PC-3 (cell line): ENCODE results near the gene LAIR2. TPM values are rescaled to one million over a fixed set of nuclear protein-coding genes. Genes with fewer than 3 reads are reported as not detected.

Source experiments
- ATAC-seq: fragments of 200-7000 bp; cut with Tn5 transposase; 2 replicates; pipeline ENCODE4 v1.9.1; 2020; ENCODE audit warnings: mild to moderate bottlenecking, moderate library complexity
- BruUV-seq: library from RNA; stranded (reverse); fragments of 400-500 nt; replicated peaks from 2 replicates; lab custom pipeline; 2021; lab: Mats Ljungman, UMichigan
- CTCF ChIA-PET: fragments of 300-600 bp; sonication (Branson Sonifier 250); formaldehyde crosslinking; loops from one replicate; lab custom pipeline; 2022; ENCODE audit warnings: antibody characterized with exemption; lab: Charles Lee
- POLR2A ChIA-PET: fragments of 300-600 bp; sonication (Branson Sonifier 250); formaldehyde crosslinking; loops from one replicate; lab custom pipeline; 2022; ENCODE audit warnings: antibody characterized with exemption; ENCODE audit not compliant: unreplicated experiment; lab: Charles Lee
- DNase-seq: peaks from one replicate; pipeline ENCODE4 v3.0.0-alpha.2; 2015
- H2AFZ ChIP-seq: fragments of 300-600 bp; sonication (generic); 2 replicates; pipeline ENCODE4 v1.6.0; 2016; ENCODE audit warnings: antibody characterized with exemption, low read length
- H3F3A ChIP-seq: fragments of 300-600 bp; sonication (generic); one replicate; pipeline ENCODE4 v1.6.0; 2017; ENCODE audit warnings: antibody characterized with exemption, low read length, control low read depth, mild to moderate bottlenecking; ENCODE audit not compliant: unreplicated experiment
- H3K27ac ChIP-seq: fragments of 300-600 bp; sonication (generic); 2 replicates; pipeline ENCODE4 v1.5.1; 2016; ENCODE audit warnings: mild to moderate bottlenecking, low read length
- H3K27me3 ChIP-seq: fragments of 300-600 bp; sonication (generic); 2 replicates; pipeline ENCODE4 v1.6.1; 2016; ENCODE audit warnings: low read length, mixed read lengths
- H3K36me3 ChIP-seq: fragments of 300-600 bp; sonication (generic); 2 replicates; pipeline ENCODE4 v1.6.1; 2016; ENCODE audit warnings: low read depth, mixed run types, low read length, mixed read lengths
- H3K4me1 ChIP-seq: fragments of 300-600 bp; sonication (generic); 2 replicates; pipeline ENCODE4 v1.5.1; 2016; ENCODE audit warnings: low read length; ENCODE audit not compliant: insufficient read depth
- H3K4me2 ChIP-seq: fragments of 300-600 bp; sonication (generic); 2 replicates; pipeline ENCODE4 v1.6.0; 2016; ENCODE audit warnings: low read length
- H3K4me3 ChIP-seq: fragments of 300-600 bp; sonication (generic); 2 replicates; pipeline ENCODE4 v1.5.1; 2016; ENCODE audit warnings: mild to moderate bottlenecking, low read length, mixed read lengths
- H3K79me2 ChIP-seq: fragments of 300-600 bp; sonication (generic); 2 replicates; pipeline ENCODE4 v1.6.1; 2017; ENCODE audit warnings: low read length, mixed read lengths
- H3K9ac ChIP-seq: fragments of 300-600 bp; sonication (generic); 2 replicates; pipeline ENCODE4 v1.6.0; 2016; ENCODE audit warnings: mild to moderate bottlenecking, low read length
- H3K9me2 ChIP-seq: fragments of 300-600 bp; sonication (generic); replicated peaks from 2 replicates; pipeline ENCODE4 v1.6.1; 2016; ENCODE audit warnings: mixed run types, low read length, mixed read lengths
- H3K9me3 ChIP-seq: fragments of 300-600 bp; sonication (generic); 2 replicates; pipeline ENCODE4 v1.6.1; 2016; ENCODE audit warnings: low read length, mixed read lengths
- H4K20me1 ChIP-seq: fragments of 300-600 bp; sonication (generic); 2 replicates; pipeline ENCODE4 v1.6.1; 2016; ENCODE audit warnings: low read length, mixed read lengths
- EZH2 ChIP-seq: fragments of 300-600 bp; sonication (generic); IDR thresholded peaks from one replicate; pipeline ENCODE4 v1.6.1; 2017; ENCODE audit warnings: antibody characterized with exemption, mild to moderate bottlenecking, low read length; ENCODE audit not compliant: unreplicated experiment
- EZH2phosphoT487 ChIP-seq: fragments of 300-600 bp; sonication (generic); IDR thresholded peaks from 2 replicates; pipeline ENCODE4 v1.6.1; 2018; ENCODE audit warnings: mild to moderate bottlenecking, antibody characterized with exemption, low read length, borderline replicate concordance
- intact Hi-C: fragments of 100-400 bp; cut with micrococcal nuclease; formaldehyde crosslinking; loops from 2 replicates; pipeline ENCODE4 v1.9.0; 2023
- total RNA-seq: library from RNA; depleted of rRNA; stranded (reverse); fragments of >200 nt; gene quantifications from 2 replicates; pipeline ENCODE4 v1.2.3, GENCODE V29; 2014; rRNA removed
- TF ChIP-seq, protein P1 (sequence below): fragments of 300-600 bp; sonication (generic); conservative IDR thresholded peaks from 2 replicates; pipeline ENCODE4 v1.5.1; 2017; ENCODE audit warnings: antibody characterized with exemption, low read depth, mild to moderate bottlenecking, low read length

Gene LAIR2
- total RNA-seq, 1 experiment from 2014 or later, result not detected

DNA sequence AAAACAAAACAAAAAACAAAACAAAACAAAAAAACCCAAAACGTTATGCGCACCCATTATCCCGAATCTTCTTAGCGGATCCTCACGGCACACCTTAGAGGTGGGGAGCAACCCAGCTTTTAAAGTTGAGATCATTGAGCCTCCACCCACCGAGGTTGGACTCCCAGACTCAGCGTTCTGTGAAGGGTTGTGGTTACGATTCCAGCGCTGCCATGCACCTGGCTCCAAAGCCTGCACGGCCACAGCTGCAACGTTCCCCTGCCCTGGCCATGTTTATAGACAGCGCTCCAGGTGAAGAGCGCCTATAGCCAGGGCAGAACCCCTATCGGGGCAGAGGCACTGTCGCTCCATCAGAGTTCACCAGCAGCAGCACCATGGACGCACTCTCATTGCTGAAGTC lies 52.3 kb downstream of the LAIR2 start:
- ATAC-seq, result no peak

DNA sequence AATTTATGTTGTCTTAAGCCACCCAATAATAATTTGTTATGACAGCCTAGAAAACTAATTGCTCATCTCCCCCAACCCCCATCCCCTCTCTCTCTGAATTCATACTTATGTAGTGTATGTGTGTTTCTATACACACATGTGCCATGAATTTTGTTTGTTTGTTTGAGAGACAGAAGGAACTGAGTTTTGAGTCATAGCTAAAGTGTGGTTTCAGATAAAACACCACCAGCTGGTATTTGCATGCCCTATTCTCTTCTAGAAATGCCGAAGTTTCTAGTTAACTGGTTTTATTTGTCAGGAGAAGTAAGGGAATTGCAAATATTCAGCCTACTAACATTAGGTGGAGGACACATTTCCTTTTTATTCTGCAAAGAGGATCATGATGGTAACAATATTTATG lies 53.6 kb downstream of the LAIR2 start:
- Histone ChIP-seq H3K9me3 (no peaks in the 10 kb centered on the region), H3K36me3 (no peaks in the 10 kb centered on the region), H3K4me2 (no peak overlapping the region), H3K27ac (no peak overlapping the region), H2AFZ (no peak overlapping the region), H3K9ac (no peak overlapping the region), H3K4me3 (no peak overlapping the region), H3F3A (no peaks in the 10 kb centered on the region), H3K27me3 (peaks cover 48% of the 10 kb centered on the region), H3K4me1 (no peaks in the 10 kb centered on the region; the same call in 1 of the 2 replicates), H3K9me2 (no peaks in the 10 kb centered on the region), H4K20me1 (no peaks in the 10 kb centered on the region), H3K79me2 (no peaks in the 10 kb centered on the region)
- ATAC-seq (no peak), DNase-seq (no peak)
- BruUV-seq, result no TSS peak
- intact Hi-C loops, result no loop called here
- ChIA-PET POLR2A (no interaction called here), CTCF (no interaction called here)
- TF ChIP-seq, protein P1, sequence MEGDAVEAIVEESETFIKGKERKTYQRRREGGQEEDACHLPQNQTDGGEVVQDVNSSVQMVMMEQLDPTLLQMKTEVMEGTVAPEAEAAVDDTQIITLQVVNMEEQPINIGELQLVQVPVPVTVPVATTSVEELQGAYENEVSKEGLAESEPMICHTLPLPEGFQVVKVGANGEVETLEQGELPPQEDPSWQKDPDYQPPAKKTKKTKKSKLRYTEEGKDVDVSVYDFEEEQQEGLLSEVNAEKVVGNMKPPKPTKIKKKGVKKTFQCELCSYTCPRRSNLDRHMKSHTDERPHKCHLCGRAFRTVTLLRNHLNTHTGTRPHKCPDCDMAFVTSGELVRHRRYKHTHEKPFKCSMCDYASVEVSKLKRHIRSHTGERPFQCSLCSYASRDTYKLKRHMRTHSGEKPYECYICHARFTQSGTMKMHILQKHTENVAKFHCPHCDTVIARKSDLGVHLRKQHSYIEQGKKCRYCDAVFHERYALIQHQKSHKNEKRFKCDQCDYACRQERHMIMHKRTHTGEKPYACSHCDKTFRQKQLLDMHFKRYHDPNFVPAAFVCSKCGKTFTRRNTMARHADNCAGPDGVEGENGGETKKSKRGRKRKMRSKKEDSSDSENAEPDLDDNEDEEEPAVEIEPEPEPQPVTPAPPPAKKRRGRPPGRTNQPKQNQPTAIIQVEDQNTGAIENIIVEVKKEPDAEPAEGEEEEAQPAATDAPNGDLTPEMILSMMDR, result no peak
- no peak for TF ChIP-seq EZH2phosphoT487
- no peak for TF ChIP-seq EZH2

More for the DNA sequence above, 52.3 kb downstream of the LAIR2 start:
- H3K9ac ChIP-seq, result no peak overlapping the region
- H3K79me2 ChIP-seq, result no peaks in the 10 kb centered on the region
- no peaks in the 10 kb centered on the region for H3K4me1 ChIP-seq
- intact Hi-C loops, result no loop called here
- TF ChIP-seq, protein P1, result no peak
- no peak for TF ChIP-seq EZH2
- no peak for TF ChIP-seq EZH2phosphoT487
- no peak overlapping the region for H3K27ac ChIP-seq
- no peaks in the 10 kb centered on the region for H4K20me1 ChIP-seq
- H3K9me3 ChIP-seq, result no peaks in the 10 kb centered on the region
- no peak overlapping the region for H3K4me3 ChIP-seq
- H3K4me2 ChIP-seq, result no peak overlapping the region
- H3F3A ChIP-seq, result no peaks in the 10 kb centered on the region
- DNase-seq, result no peak
- no peak overlapping the region for H2AFZ ChIP-seq
- H3K27me3 ChIP-seq, result peaks cover 52% of the 10 kb centered on the region
- ChIA-PET CTCF (no interaction called here), POLR2A (no interaction called here)
- H3K36me3 ChIP-seq, result no peaks in the 10 kb centered on the region
- no peaks in the 10 kb centered on the region for H3K9me2 ChIP-seq
- no TSS peak for BruUV-seq

GRCh38 chr19:54558339-54558738 lies 55.7 kb downstream of the LAIR2 start:
- no peak overlapping the region for H3K4me3 ChIP-seq
- no peak overlapping the region for H3K9ac ChIP-seq
- no peaks in the 10 kb centered on the region; the same call in 1 of the 2 replicates for H3K4me1 ChIP-seq
- no peak overlapping the region for H2AFZ ChIP-seq
- no peaks in the 10 kb centered on the region for H3K9me3 ChIP-seq
- H3K4me2 ChIP-seq, result no peak overlapping the region
- ATAC-seq (no peak), DNase-seq (peak; percentile 23)
- no peaks in the 10 kb centered on the region for H3K9me2 ChIP-seq
- no peaks in the 10 kb centered on the region for H3K36me3 ChIP-seq
- BruUV-seq, result no TSS peak
- TF ChIP-seq EZH2phosphoT487 (no peak), EZH2 (no peak)
- TF ChIP-seq, protein P1, result no peak
- no peaks in the 10 kb centered on the region for H4K20me1 ChIP-seq
- no peaks in the 10 kb centered on the region for H3F3A ChIP-seq
- H3K27me3 ChIP-seq, result peaks cover 65% of the 10 kb centered on the region
- ChIA-PET CTCF (no interaction called here), POLR2A (no interaction called here)
- intact Hi-C loops, result no loop called here
- no peak overlapping the region for H3K27ac ChIP-seq
- no peaks in the 10 kb centered on the region for H3K79me2 ChIP-seq

Other genes with a start within 250 kb of the LAIR2 start
- not detected in 2 replicates for gene LILRB5, start 245.6 kb upstream of the LAIR2 start, total RNA-seq
- gene LILRB2, start 221.7 kb upstream of the LAIR2 start, total RNA-seq, result not detected in 2 replicates
- not detected in 2 replicates for gene LILRA5, start 189.7 kb upstream of the LAIR2 start, total RNA-seq
- gene LILRA4, start 163.7 kb upstream of the LAIR2 start, total RNA-seq, result not detected in 2 replicates
- gene LAIR1, start 137.9 kb upstream of the LAIR2 start, total RNA-seq, result not detected in 2 replicates
- 1.1 and 3.7 TPM in 2 replicates for gene TTYH1, start 87.4 kb upstream of the LAIR2 start, total RNA-seq
- 55.5 and 65.8 TPM in 2 replicates for gene LENG8, start 53.6 kb upstream of the LAIR2 start, total RNA-seq
- gene LENG9, start 39.1 kb upstream of the LAIR2 start, total RNA-seq, result 7.1 and 12.6 TPM in 2 replicates
- 0.73 and 1.4 TPM in 2 replicates for gene CDC42EP5, start 29.5 kb upstream of the LAIR2 start, total RNA-seq
- gene LILRA2, start 71.0 kb downstream of the LAIR2 start, total RNA-seq, result not detected in 2 replicates
- gene LILRA1, start 90.8 kb downstream of the LAIR2 start, total RNA-seq, result not detected in 2 replicates
- not detected in 2 replicates for gene LILRB1, start 127.7 kb downstream of the LAIR2 start, total RNA-seq
- not detected in 2 replicates for gene LILRB4, start 160.2 kb downstream of the LAIR2 start, total RNA-seq
- not detected in 2 replicates for gene KIR3DL3, start 221.6 kb downstream of the LAIR2 start, total RNA-seq
- not detected in 2 replicates for gene KIR2DL3, start 235.7 kb downstream of the LAIR2 start, total RNA-seq